K562 (cell line): ENCODE data around the gene PDE4A. TPM values are rescaled to one million over a fixed set of nuclear protein-coding genes. Genes with fewer than 3 reads are reported as not detected.
A peak's percentile ranks its signal among the peaks of the same experiment; 100 is the strongest.

ENCODE experiments used
- ARID1B ChIP-seq: fragments of 450-650 bp; IDR thresholded peaks from 2 replicates; pipeline ENCODE4 v1.6.1; 2016; ENCODE audit warnings: antibody characterized with exemption, mild to moderate bottlenecking, inconsistent platforms
- C11orf30 ChIP-seq: fragments of 450-650 bp; IDR thresholded peaks from 2 replicates; pipeline ENCODE4 v1.6.1; 2016; ENCODE audit warnings: low read depth, mild to moderate bottlenecking
- CBX3 ChIP-seq, 2 experiments: IDR thresholded peaks; 1 replicate in 1 of 2; 2 replicates in 1 of 2; pipeline ENCODE4 v1.6.1; 2012; ENCODE audit warnings: inconsistent platforms in 2 of 2, low read length in 2 of 2, borderline replicate concordance in 1 of 2, control low read depth in 1 of 2
- E2F5 ChIP-seq: sonication (generic); formaldehyde crosslinking; IDR thresholded peaks from 2 replicates; pipeline ENCODE4 v1.8.0; 2022; ENCODE audit warnings: mild to moderate bottlenecking, missing genetic modification reagents
- EGR1 ChIP-seq: fragments of 450-650 bp; conservative IDR thresholded peaks from 2 replicates; pipeline ENCODE4 v1.6.1; 2017; ENCODE audit warnings: mild to moderate bottlenecking
- GTF2A2 ChIP-seq: IDR thresholded peaks from 2 replicates; pipeline ENCODE4 v1.6.1; 2016; ENCODE audit warnings: mild to moderate bottlenecking, missing genetic modification characterization, missing compliant biosample characterization
- KLF16 ChIP-seq: IDR thresholded peaks from 2 replicates; pipeline ENCODE4 v1.6.1; 2016; ENCODE audit warnings: antibody characterized with exemption
- MEF2D ChIP-seq: conservative IDR thresholded peaks from 2 replicates; pipeline ENCODE4 v1.6.1; 2016; ENCODE audit warnings: low read depth, missing genetic modification characterization, missing compliant biosample characterization
- MXI1 ChIP-seq: IDR thresholded peaks from 2 replicates; pipeline ENCODE4 v1.6.1; 2011; ENCODE audit warnings: low read depth, mild to moderate bottlenecking, improper control_type of control experiment, low read length
- MYC ChIP-seq, 2 experiments: fragments of 250-450 bp in 1 of 2; sonication (Bioruptor Pico) in 1 of 2; IDR thresholded peaks; 2 replicates each; pipeline versions ENCODE4 v1.5.1 to v1.6.1; 2012 to 2021; ENCODE audit warnings: low read depth in 2 of 2, borderline replicate concordance in 1 of 2, improper control_type of control experiment in 1 of 2, low read length in 1 of 2, mild to moderate bottlenecking in 1 of 2, moderate library complexity in 1 of 2
- NFXL1 ChIP-seq: fragments of 450-650 bp; formaldehyde crosslinking; IDR thresholded peaks from 2 replicates; pipeline ENCODE4 v1.4.0; 2021; ENCODE audit warnings: mild to moderate bottlenecking
- SMARCC2 ChIP-seq: fragments of 450-650 bp; IDR thresholded peaks from 2 replicates; pipeline ENCODE4 v1.6.1; 2017; ENCODE audit warnings: antibody characterized with exemption, moderate library complexity, mild to moderate bottlenecking, low read depth
- TOE1 ChIP-seq, 2 experiments: fragments of 450-650 bp in 1 of 2; sonication (generic) in 1 of 2; formaldehyde crosslinking in 1 of 2; IDR thresholded peaks; 2 replicates each; pipeline versions ENCODE4 v1.7.1 to v1.8.0; 2016 to 2022; ENCODE audit warnings: borderline replicate concordance in 2 of 2, mild to moderate bottlenecking in 2 of 2, antibody characterized with exemption in 1 of 2, inconsistent platforms in 1 of 2, low read depth in 1 of 2, missing genetic modification reagents in 1 of 2, moderate library complexity in 1 of 2
- TSHZ1 ChIP-seq: fragments of 250-450 bp; sonication (Bioruptor Pico); IDR thresholded peaks from 2 replicates; pipeline ENCODE4 v1.4.0; 2020; ENCODE audit warnings: mild to moderate bottlenecking, moderate library complexity
- ZNF12 ChIP-seq: sonication (generic); formaldehyde crosslinking; IDR thresholded peaks from 2 replicates; pipeline ENCODE4 v1.4.0; 2020; ENCODE audit warnings: mild to moderate bottlenecking, missing genetic modification reagents
- ZNF146 ChIP-seq: IDR thresholded peaks from one replicate; pipeline ENCODE4 v1.6.1; 2018; ENCODE audit warnings: missing compliant biosample characterization; ENCODE audit not compliant: unreplicated experiment
- ZNF280A ChIP-seq: fragments of 450-650 bp; IDR thresholded peaks from 2 replicates; pipeline ENCODE4 v1.6.1; 2018; ENCODE audit warnings: mild to moderate bottlenecking, low read depth; ENCODE audit not compliant: partially characterized antibody
- ZNF589 ChIP-seq: fragments of 200-800 bp; sonication (Bioruptor generic); IDR thresholded peaks from 2 replicates; pipeline ENCODE4 v1.6.1; 2016; ENCODE audit warnings: low read depth, missing genetic modification characterization, missing compliant biosample characterization
- polyA plus RNA-seq, 8 experiments: library from polyadenylated mRNA; depleted of rRNA in 4 of 8; stranded (reverse) in 5 of 8; unstranded in 3 of 8; fragments of >200 nt; fragmentation: Nextera tagmentation in 2 of 8; fragmentation: Illumina TruSeq in 1 of 8; extraction: Ambion mirVana in 2 of 8; extraction: Trizol in 1 of 8; gene quantifications; 2 replicates each; pipeline versions ENCODE4 v1.2.1 to v1.2.3, GENCODE V29; 2011 to 2014; ENCODE audit warnings: inconsistent platforms in 1 of 8, missing spikeins in 1 of 8
- total RNA-seq, 7 experiments: library from RNA; depleted of rRNA in 6 of 7; stranded (reverse); fragments of >200 nt in 6 of 7; fragmentation: Illumina TruSeq in 2 of 7; extraction: Trizol in 2 of 7; gene quantifications; 2 replicates each; pipeline versions ENCODE4 v1.2.1 to v1.2.3, GENCODE V29; 2011 to 2021; ENCODE audit warnings: low replicate concordance in 1 of 7
- TF ChIP-seq, protein P1 (sequence below): sonication (generic); formaldehyde crosslinking; IDR thresholded peaks from 2 replicates; pipeline ENCODE4 v1.4.0; 2020; ENCODE audit warnings: mild to moderate bottlenecking, missing genetic modification reagents

Gene PDE4A
- total and polyA plus RNA-seq, 9 of the 15 experiments (the other 6 are each of a cell fraction or from before 2014, with no cell fraction given) = 0.66 to 26.9 (median 4.6) TPM

GRCh38 chr19:10431254-10431942 lies 11.1 kb downstream of the PDE4A start (continued):
- TF ChIP-seq TSHZ1 (CRISPR knock-in tag) (no peak), SMARCC2 (no peak), GTF2A2 (0 out of 2 replicates have a peak, but pooled peaks have one; percentile 38), NFXL1 (no peak), ZNF280A (no peak), TOE1 (IDR thresholded peaks at IDR 0.05; ENCODE audit: borderline replicate concordance) (peak; percentile 70), TOE1 (CRISPR knock-in tag; IDR thresholded peaks at IDR 0.05; ENCODE audit: borderline replicate concordance, low read depth) (0 out of 2 replicates have a peak, but pooled peaks have one; percentile 26), E2F5 (CRISPR knock-in tag) (0 out of 2 replicates have a peak, but pooled peaks have one; percentile 70), MYC (IDR thresholded peaks at IDR 0.05; ENCODE audit: low read depth, low read length) (no peak; the same call in 1 of the 2 replicates), MYC (CRISPR knock-in tag; IDR thresholded peaks at IDR 0.05; ENCODE audit: borderline replicate concordance, low read depth) (no peak), ZNF12 (CRISPR knock-in tag) (0 out of 2 replicates have a peak, but pooled peaks have one; percentile 38), CBX3 (IDR thresholded peaks at IDR 0.05; ENCODE audit: borderline replicate concordance in 1 of 2, low read length in 2 of 2) (peak; percentile 89 to 96), ZNF146 (CRISPR knock-in tag) (no peak), ARID1B (peak; percentile 19; the same call in 1 of the 2 replicates), MXI1 (no peak), KLF16 (no peak), ZNF589 (CRISPR knock-in tag) (no peak), MEF2D (0 out of 2 replicates have a peak, but pooled peaks have one; percentile 42), EGR1 (peak; percentile 38; the same call in 1 of the 2 replicates), C11orf30 (no peak)
- TF ChIP-seq, protein P1, sequence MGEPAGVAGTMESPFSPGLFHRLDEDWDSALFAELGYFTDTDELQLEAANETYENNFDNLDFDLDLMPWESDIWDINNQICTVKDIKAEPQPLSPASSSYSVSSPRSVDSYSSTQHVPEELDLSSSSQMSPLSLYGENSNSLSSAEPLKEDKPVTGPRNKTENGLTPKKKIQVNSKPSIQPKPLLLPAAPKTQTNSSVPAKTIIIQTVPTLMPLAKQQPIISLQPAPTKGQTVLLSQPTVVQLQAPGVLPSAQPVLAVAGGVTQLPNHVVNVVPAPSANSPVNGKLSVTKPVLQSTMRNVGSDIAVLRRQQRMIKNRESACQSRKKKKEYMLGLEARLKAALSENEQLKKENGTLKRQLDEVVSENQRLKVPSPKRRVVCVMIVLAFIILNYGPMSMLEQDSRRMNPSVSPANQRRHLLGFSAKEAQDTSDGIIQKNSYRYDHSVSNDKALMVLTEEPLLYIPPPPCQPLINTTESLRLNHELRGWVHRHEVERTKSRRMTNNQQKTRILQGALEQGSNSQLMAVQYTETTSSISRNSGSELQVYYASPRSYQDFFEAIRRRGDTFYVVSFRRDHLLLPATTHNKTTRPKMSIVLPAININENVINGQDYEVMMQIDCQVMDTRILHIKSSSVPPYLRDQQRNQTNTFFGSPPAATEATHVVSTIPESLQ (CRISPR knock-in tag) = no peak
